ENCODE data around the gene ACSF3.

Gene ACSF3

DNA sequence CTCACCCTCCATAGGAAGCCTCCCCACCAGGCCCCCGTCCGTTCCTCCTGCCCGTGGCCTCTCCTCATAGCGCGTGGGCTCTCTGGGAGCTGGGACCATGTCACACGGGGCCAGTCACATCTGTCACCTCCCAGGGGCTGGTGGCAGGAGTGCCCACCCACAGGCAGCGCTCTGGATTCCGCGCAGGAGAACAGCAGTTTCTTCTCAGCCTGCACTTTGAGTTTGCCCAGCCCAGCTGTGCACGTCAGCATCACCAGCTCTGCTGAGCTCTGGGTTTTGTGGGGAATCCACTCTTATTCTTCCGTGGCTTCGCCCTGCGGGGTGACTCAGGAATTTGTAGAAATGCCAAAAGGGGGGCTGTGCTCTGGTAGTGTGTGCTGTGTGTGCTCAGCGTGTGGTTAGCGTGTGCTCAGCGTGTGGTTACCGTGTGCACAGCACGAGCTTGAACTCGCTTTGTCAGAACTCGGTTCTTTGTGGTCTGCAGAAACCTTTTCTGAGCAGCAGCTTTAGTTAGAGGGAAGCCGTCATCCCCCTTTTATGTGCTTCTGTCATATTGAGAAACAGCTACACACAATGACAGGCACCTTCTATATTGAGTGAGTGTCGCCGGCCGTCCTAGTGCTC, 3.2 kb downstream of the ACSF3 start:
- DNase-seq = peak; percentile 74

DNA sequence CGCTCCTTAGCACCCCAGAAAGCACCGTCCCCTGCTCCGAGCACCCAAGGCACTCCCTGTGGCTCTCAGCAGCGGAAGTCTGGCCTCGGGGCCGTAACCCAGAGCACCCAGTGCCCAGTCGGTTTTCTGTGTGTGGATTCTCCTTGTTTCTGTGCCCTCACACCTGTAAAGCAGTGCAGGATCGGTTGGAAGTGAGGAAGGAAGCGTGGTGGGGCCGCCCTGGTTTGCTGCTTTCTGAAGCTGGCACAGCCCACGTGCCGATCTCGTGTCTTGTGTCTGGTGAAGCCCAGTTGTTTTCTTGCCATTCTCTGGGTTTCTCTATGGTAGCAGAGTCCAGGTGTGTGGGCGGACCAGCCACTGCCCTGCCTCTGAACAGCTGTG, 3.7 kb downstream of the ACSF3 start:
- no peak for DNase-seq

GRCh38 chr16:89098767-89099430, 5.2 kb downstream of the ACSF3 start:
- DNase-seq = no peak

DNA sequence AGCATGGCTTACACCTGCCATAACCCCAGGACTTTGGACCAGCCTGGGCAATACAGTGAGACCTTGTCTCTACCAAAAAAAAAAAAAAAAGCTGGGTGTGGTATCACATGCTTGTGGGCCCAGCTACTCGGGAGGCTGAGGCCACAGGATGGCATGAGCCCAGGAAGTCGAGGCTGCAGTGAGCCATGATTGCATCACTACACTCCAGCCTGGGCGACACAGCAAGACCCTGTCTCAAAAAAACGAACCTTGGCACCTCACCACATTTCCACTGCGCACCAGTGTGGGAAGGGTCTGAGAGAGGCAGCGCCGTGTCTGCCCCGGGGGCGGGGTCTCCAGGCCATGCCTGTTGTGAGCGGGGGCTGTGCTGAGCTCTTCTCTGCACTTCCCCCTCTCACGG, 6.3 kb downstream of the ACSF3 start:
- DNase-seq = peak; percentile 25

DNA sequence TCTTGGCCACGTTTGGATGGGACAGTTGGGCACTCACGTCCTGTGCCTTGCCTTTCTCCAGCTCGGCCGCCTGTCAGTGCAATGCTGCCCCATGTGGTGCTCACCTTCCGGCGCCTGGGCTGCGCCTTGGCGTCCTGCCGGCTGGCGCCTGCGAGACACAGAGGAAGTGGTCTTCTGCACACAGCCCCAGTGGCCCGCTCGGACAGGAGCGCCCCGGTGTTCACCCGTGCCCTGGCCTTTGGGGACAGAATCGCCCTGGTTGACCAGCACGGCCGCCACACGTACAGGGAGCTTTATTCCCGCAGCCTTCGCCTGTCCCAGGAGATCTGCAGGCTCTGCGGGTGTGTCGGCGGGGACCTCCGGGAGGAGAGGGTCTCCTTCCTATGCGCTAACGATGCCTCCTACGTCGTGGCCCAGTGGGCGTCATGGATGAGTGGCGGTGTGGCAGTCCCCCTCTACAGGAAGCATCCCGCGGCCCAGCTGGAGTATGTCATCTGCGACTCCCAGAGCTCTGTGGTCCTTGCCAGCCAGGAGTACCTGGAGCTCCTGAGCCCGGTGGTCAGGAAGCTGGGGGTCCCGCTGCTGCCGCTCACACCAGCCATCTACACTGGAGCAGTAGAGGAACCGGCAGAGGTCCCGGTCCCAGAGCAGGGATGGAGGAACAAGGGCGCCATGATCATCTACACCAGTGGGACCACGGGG, 7.1 kb downstream of the ACSF3 start:
- no peak for DNase-seq

DNA sequence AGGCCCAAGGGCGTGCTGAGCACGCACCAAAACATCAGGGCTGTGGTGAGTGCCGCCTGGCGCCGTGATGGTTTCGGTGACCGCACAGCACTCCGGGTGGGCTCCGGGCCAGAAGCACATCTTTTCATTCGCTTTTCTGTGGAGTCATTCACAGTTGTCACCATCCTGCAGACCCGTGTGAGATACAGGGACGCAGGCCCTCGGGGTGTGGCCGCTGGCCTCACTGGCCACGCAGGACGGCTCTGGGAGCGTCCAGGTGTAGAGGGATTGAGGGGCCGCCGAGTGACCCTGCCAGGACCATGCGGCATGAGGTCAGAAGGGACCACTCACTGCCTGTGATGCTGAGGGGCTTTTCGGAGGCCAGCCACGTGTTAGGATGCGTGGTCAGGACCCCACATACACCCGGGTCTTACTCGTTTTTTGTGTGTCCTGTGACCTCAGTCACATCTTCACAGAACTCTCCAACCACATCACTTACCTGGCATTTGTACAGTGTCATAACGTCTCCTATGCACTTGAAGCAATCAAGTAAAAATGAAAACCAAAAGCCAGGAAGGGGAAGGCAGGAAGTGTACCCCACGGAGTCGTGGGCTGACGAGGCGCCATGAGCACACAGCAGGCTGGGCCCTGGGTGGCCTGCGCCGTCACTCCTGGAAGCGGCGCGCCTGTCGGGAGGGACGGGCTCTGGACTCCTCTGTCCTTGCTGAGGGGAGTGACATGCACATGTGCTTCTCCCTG, 7.8 kb downstream of the ACSF3 start:
- no peak for DNase-seq

DNA sequence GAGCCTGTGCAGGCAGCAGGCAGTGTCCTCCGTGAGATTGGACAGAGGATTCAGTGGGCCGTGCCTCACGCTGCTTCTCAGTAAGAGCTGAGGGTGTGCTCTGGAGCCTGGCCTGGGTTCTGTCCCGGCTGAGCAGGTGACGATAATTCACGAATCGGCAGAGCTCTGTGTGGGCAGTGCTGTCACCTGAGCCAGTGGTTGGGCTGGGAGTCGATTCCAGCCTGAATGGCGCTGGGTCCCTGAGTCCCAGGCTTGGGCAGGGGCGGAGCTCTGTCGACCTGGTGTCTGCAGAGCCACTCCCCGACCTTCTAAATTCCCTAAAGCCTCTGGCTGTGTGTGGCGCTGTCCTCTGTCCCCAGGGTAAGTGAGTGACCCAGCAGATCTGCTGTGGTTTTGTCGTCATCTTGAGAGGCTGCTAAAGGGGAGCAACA, 8.4 kb downstream of the ACSF3 start:
- DNase-seq = no peak

- no peak for DNase-seq
Observed at GRCh38 chr16:89102481-89103073, 8.9 kb downstream of the ACSF3 start.

- DNase-seq = no peak
Observed at GRCh38 chr16:89103156-89103555, 9.5 kb downstream of the ACSF3 start.

DNA sequence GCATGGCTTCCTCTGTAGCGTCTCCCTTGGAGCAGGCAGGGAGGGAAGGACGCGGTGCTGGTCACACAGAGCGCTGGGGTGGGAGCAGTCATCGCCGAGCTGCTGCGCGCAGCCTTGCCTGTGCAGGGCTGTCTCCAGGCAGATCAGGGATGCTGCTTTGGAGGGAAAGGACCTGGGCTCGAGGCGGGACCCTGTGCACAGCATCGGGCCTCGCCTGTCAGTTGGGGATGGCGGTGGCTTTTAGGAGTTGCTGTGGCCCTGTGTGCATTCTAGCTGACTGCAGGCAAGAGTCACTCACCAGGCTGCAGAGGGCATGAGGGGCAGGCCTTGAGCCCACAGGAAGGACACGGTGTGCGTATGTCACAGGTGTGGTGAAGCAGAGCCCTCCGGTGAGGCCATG, 10.1 kb downstream of the ACSF3 start:
- no peak for DNase-seq

GRCh38 chr16:89104303-89104702, 10.7 kb downstream of the ACSF3 start:
- DNase-seq = no peak

- DNase-seq = no peak
Observed at GRCh38 chr16:89104930-89105571, 11.4 kb downstream of the ACSF3 start.

GRCh38 chr16:89105599-89106151, 12.0 kb downstream of the ACSF3 start:
- DNase-seq = no peak

DNA sequence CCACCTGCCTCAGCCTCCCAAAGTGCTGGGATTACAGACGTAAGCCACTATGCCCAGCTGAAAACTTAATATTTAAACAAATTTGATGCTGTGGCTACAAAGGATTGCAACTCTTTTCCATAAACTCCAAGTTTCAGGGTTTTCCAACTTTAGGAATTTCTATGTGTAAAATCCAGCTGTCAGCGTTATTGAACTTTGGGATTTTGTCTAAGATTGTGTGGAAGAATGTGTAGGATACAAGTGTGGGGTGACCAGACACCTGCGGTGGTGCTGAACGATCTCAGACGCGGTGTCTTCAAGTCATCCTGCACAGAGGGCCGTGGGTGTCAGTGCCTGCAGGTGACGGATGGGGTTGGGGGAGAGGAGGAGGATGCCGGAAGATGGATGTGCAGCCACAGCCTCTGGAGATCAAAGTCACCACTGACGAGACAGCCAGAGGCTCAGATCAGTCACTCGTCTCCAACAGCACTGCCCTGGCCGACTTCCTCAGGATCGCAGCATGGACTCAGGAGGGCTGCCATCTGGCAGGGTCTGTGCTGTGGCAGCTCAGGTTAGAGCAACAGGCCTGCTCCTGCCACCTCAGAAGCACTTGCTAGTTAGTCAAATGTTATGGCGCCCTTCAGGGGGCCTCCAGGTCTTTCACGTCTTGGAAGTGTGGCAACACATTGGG, 13.0 kb downstream of the ACSF3 start:
- DNase-seq = no peak

DNA sequence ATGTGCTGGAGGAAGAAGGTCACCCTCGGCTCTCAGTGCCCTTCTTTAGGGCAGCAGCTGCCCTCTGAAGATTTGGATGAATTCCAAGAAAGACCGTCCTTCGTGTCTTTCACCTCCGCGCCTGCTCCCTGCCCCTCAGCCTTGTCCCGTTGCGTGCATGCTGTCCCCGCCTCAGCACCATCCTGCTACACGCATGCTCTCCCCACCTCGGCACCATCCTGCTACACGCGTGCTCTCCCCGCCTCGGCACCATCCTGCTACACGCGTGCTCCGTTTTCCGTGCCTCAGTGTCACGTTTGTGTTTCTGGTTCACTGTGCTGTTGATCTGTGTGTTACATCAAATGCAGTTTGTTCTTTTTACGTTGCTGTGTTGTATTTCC, 13.5 kb downstream of the ACSF3 start:
- DNase-seq = no peak

DNA sequence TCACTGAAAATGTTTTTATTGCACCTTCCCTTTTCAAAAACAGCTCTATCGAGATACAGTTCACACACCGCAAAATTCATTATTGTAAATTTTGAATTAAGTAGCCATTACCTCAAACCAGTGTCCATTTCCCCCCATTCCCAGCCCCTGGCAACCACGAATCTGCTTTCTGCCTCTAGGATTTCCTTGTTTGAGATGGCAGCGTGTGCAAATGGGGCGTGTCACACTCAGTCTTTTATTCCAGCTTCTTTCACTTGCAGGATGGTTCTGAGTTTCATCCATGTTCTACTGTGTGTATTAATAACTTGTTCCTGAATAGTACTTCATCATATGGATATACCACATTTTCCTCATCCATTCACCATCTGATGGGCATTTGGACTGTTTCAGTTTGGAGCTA, 14.8 kb downstream of the ACSF3 start:
- DNase-seq = no peak

GRCh38 chr16:89110641-89111040, 17.0 kb downstream of the ACSF3 start:
- no peak for DNase-seq

DNA sequence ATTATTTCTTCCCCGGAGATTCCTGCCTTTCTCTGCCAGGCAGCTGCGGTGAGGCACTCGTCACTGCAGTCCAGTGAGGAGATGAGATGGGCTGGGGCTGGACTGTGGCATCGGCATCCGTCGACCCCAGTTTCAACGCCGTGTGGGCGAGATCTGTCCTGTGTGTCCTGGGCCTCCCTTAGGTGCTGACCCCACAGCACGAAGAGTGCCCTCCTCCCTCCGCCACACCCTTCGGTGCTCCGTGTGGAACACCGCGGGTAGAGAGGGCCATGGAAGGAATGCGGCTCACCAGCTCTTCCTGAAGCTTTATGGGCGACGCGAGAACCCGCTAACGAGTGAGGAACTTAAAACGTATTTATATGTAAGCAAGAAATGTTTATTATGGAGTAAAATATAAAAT, 17.6 kb downstream of the ACSF3 start:
- no peak for DNase-seq

GRCh38 chr16:89112377-89113151, 18.9 kb downstream of the ACSF3 start:
- DNase-seq = no peak

DNA sequence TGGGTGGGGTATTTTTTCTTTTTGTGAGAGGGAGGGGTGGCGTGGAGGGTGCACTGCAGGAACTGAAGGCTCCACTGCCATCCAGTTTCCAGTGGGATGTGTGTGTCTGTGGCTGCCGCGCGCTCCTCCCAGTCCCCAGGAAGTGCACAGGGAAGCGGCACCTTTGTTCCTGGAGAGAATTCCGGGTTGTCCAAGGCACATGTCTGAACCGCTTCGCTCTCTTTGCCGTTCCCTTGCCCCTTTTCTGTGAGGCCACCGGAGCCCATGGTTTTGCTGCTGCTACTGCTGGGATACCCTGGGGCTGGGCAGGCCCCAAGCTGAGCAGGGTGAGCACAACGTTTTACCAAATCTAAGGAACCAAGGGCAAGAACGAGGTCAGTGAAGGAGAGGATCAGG, 19.5 kb downstream of the ACSF3 start:
- DNase-seq = no peak

GRCh38 chr16:89113661-89114060, 20.0 kb downstream of the ACSF3 start:
- DNase-seq = no peak

Measured in stimulated activated CD4-positive, alpha-beta T cell treated with anti-CD3 and anti-CD28 coated beads, Interleukin-15, amount 100 ng/mL, for 24 hours (primary cell).